HG03045 (cell line): ENCODE results near the gene ITGB6.

Experiments used
- ATAC-seq: cut with Tn5 transposase; IDR thresholded peaks from one replicate; pipeline ENCODE4 v1.9.1; 2021; ENCODE audit warnings: mild to moderate bottlenecking, moderate library complexity; ENCODE audit not compliant: unreplicated experiment

Gene ITGB6

DNA sequence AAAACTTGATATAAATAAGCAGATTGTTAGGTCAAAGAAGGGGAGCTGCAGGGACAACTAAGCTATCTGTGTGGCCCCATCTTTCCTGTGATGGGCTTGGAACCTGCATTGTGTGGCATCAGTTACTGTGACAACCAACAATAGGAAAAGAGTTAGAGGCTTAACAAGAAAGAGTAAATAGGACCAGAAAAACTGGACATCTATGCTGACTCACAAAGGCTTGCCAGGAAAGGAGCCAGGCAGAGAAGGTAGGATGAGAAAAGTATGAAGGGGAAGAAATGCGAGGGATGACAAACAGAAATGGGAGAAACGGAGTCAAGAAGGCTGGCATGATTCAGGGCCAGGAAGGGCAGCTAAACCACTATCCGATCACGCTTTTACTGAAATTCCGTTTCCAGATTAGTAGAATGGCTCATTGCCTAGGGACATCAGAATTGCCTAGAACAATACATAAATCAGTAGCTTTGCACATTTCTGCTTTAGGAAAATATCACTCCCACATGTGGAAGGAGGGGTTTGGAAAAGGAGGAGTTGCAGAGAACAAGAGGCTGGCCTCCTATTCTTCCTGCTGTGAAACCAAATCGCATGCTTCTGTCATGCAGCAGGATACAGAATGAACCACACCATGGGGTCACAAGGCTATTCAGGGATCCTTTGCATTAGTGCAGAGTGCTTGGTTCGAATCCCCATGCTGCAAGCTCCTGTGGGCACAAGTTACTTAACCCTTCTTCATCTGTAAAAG, 144.9 kb downstream of the ITGB6 start:
- no peak for ATAC-seq

DNA sequence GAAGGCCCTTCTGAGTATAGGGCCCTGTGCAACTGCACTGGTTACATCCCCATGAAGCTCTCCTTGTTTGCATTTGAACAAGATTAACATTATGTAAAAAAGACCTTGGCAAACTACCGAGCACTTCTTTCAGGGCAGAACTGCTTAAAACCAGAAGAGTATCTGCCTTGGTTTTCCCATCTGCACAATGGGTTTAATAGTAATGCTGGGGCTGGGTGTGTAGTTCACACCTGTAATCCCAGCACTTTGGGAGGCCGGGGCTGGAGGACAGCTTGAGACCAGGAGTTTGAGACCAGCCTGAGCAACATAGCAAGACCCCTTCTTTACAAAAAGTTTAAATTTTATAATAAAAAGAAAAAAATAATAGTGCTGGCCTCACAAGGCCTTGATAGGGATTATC, 146.1 kb downstream of the ITGB6 start:
- ATAC-seq, result no peak

DNA sequence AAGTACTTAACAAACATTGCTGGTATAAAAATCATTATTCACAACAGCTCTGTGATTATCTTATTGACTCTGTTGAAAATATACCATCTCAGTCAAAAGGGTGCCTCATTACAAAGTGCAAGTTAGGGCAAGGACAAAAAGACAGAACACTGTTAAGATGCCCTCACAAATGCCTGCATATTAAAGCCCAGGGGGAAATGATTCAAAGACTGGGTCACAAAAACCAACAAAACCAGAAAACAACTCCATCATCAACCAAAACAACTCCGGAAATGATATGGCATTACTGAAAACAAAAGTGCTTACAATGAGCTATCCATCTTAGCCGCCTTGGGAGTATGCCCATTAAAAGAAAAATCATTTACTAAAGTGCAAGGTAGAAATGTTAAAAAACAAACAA, 147.5 kb downstream of the ITGB6 start:
- ATAC-seq, result no peak

DNA sequence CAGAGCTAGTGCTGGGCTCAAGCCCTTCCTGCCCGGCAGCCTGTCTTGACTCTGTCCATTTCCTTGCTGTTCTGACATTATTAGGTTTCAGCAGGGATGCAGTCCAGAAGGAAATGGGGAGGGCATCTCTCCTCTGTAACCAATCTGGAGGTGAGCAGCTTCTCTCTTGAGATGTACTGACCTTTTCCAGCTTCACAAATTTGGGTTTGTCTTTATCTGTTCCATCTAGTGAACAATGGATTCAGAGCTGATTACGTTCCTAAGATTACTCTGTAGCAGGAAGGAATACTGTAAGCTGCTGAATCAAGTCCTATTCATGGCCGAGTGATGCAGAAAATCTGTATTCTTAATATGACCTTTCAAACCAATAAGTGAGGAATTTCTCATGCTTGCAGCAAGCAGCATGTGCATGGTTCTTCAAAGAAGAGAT, 148.7 kb downstream of the ITGB6 start:
- ATAC-seq, result no peak

DNA sequence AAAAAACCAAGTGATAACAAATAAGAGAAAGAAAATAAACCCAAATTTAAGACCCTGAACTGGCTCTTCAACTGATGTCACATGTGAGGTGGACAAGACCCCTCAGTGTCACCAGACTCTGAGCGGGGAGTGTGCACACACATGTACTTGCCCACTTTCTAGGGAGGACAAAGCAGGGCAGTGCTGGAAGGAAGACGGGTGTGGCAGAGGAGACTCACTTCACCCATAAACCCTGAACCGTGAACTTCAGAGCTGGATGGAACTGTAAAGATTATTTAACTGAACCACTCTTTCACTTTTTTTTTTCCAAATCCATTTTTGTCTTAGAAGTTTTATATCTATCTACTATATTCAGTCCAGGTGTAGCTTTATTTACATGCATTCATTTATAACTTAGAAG, 149.9 kb downstream of the ITGB6 start:
- no peak for ATAC-seq
